HCT116 (cell line): ENCODE results near the gene HELZ2. TPM values are rescaled to one million over a fixed set of nuclear protein-coding genes. Genes with fewer than 3 reads are reported as not detected.

ENCODE experiments used
- ATAC-seq: fragments of 200-7000 bp; cut with Tn5 transposase; 2 replicates; pipeline ENCODE4 v1.9.1; 2020; ENCODE audit warnings: mild to moderate bottlenecking, moderate library complexity
- BruUV-seq: library from RNA; stranded (reverse); fragments of 400-500 nt; replicated peaks from 2 replicates; lab custom pipeline; 2021; lab: Mats Ljungman, UMichigan
- CTCF ChIA-PET: fragments of 300-600 bp; sonication (Branson Sonifier 250); formaldehyde crosslinking; loops from one replicate; lab custom pipeline; 2021; ENCODE audit warnings: antibody characterized with exemption; lab: Charles Lee
- POLR2A ChIA-PET: fragments of 300-600, 350-600 bp; sonication (Branson Sonifier 250); formaldehyde crosslinking; loops from one replicate; lab custom pipeline; 2021; ENCODE audit warnings: antibody characterized with exemption; lab: Charles Lee
- RAD21 ChIA-PET, 2 experiments: fragments of 300-600 bp; sonication (Branson Sonifier 250); formaldehyde crosslinking; loops; one replicate each; lab custom pipeline; 2023; ENCODE audit warnings: low total read pairs in 2 of 2; ENCODE audit not compliant: uncharacterized antibody in 2 of 2, unreplicated experiment in 2 of 2, low non-redundant PET in 1 of 2; lab: Charles Lee
- DNase-seq: peaks from one replicate; pipeline ENCODE4 v3.0.0-alpha.2; 2010; ENCODE audit warnings: low read depth, low spot score
- H2AFZ ChIP-seq: fragments of 200-600 bp; shearing (Covaris generic), sonication (generic); 2 replicates; pipeline ENCODE4 v1.6.1; 2017; ENCODE audit warnings: low read depth, mixed run types, mixed read lengths, antibody characterized with exemption, low read length; ENCODE audit not compliant: poor library complexity, severe bottlenecking
- H3K27ac ChIP-seq: 2 replicates; pipeline ENCODE4 v1.5.1; 2012; ENCODE audit warnings: low read depth, low read length
- H3K27me3 ChIP-seq: fragments of 200-600 bp; sonication (generic); 2 replicates; pipeline ENCODE4 v1.6.1; 2016; ENCODE audit warnings: mixed run types, low read length, mixed read lengths; ENCODE audit not compliant: insufficient read depth
- H3K36me3 ChIP-seq, 2 experiments: fragments of 200-500 bp in 1 of 2; fragments of 200-600 bp in 1 of 2; sonication (Bioruptor generic) in 1 of 2; sonication (generic) in 1 of 2; 2 replicates each; pipeline versions ENCODE4 v1.5.1 to v1.6.1; 2014 to 2016; ENCODE audit warnings: low read length in 2 of 2, inconsistent platforms in 1 of 2, mixed read lengths in 1 of 2, mixed run types in 1 of 2; ENCODE audit not compliant: insufficient read depth in 2 of 2, control insufficient read depth in 1 of 2
- H3K4me1 ChIP-seq, 2 experiments: fragments of 200-600 bp in 1 of 2; sonication (generic) in 1 of 2; 2 replicates each; pipeline versions ENCODE4 v1.5.1 to v1.6.1; 2012 to 2017; ENCODE audit warnings: low read length in 2 of 2, inconsistent platforms in 1 of 2, mild to moderate bottlenecking in 1 of 2, mixed read lengths in 1 of 2, mixed run types in 1 of 2, moderate library complexity in 1 of 2; ENCODE audit not compliant: insufficient read depth in 2 of 2, control insufficient read depth in 1 of 2
- H3K4me2 ChIP-seq: fragments of 200-600 bp; sonication (generic); 2 replicates; pipeline ENCODE4 v1.6.1; 2017; ENCODE audit warnings: mixed run types, low read length, mixed read lengths
- H3K4me3 ChIP-seq, 2 experiments: fragments of 200-600 bp in 1 of 2; sonication (generic) in 1 of 2; replicated peaks in 1 of 2; 2 replicates each; pipeline ENCODE4 v1.5.1; 2011 to 2016; ENCODE audit warnings: low read length in 2 of 2, control low read depth in 1 of 2, low read depth in 1 of 2, mild to moderate bottlenecking in 1 of 2, mixed read lengths in 1 of 2, mixed run types in 1 of 2
- H3K79me2 ChIP-seq: fragments of 200-600 bp; sonication (generic); 2 replicates; pipeline ENCODE4 v1.6.1; 2017; ENCODE audit warnings: mild to moderate bottlenecking, mixed run types, low read length, moderate library complexity, mixed read lengths; ENCODE audit not compliant: insufficient read depth
- H3K9ac ChIP-seq: fragments of 200-600 bp; sonication (generic); 2 replicates; pipeline ENCODE4 v1.6.1; 2016; ENCODE audit warnings: low read length, mixed read lengths
- H3K9me2 ChIP-seq: fragments of 200-600 bp; sonication (generic), shearing (Covaris generic); 2 replicates; pipeline ENCODE4 v1.6.1; 2017; ENCODE audit warnings: mixed run types, mild to moderate bottlenecking, moderate library complexity; ENCODE audit not compliant: insufficient read depth
- H3K9me3 ChIP-seq, 2 experiments: fragments of 200-500 bp in 1 of 2; fragments of 200-600 bp in 1 of 2; sonication (Bioruptor generic) in 1 of 2; sonication (generic) in 1 of 2; 2 replicates each; pipeline ENCODE4 v1.6.1; 2014 to 2017; ENCODE audit warnings: low read length in 2 of 2, mixed read lengths in 2 of 2, inconsistent platforms in 1 of 2, low read depth in 1 of 2, mild to moderate bottlenecking in 1 of 2, mixed run types in 1 of 2, moderate library complexity in 1 of 2; ENCODE audit not compliant: control insufficient read depth in 1 of 2, insufficient read depth in 1 of 2
- H4K20me1 ChIP-seq: fragments of 200-600 bp; sonication (generic), shearing (Covaris generic); 2 replicates; pipeline ENCODE4 v1.6.1; 2017; ENCODE audit warnings: mixed run types, mild to moderate bottlenecking, moderate library complexity; ENCODE audit not compliant: insufficient read depth
- CBX3 ChIP-seq: IDR thresholded peaks from 2 replicates; pipeline ENCODE4 v1.6.1; 2012; ENCODE audit warnings: low read depth
- CEBPB ChIP-seq: IDR thresholded peaks from 2 replicates; pipeline ENCODE4 v1.6.1; 2012; ENCODE audit warnings: low read depth
- ELF1 ChIP-seq: IDR thresholded peaks from 2 replicates; pipeline ENCODE4 v1.6.1; 2012; ENCODE audit warnings: low read depth, borderline replicate concordance
- EZH2 ChIP-seq: fragments of 200-600 bp; sonication (generic); IDR thresholded peaks from 2 replicates; pipeline ENCODE4 v1.6.1; 2017; ENCODE audit warnings: antibody characterized with exemption, mixed run types
- EZH2phosphoT487 ChIP-seq: fragments of 200-600 bp; IDR thresholded peaks from 2 replicates; pipeline ENCODE4 v1.6.1; 2018; ENCODE audit warnings: antibody characterized with exemption, borderline replicate concordance
- POLR2A ChIP-seq: IDR thresholded peaks from 2 replicates; pipeline ENCODE4 v1.7.0; 2011; ENCODE audit warnings: borderline replicate concordance; ENCODE audit not compliant: insufficient read depth, insufficient read length; ENCODE audit errors: extremely low read depth
- POLR2AphosphoS5 ChIP-seq: IDR thresholded peaks from 2 replicates; pipeline ENCODE4 v1.6.1; 2011; ENCODE audit warnings: mild to moderate bottlenecking, low read depth, low read length, moderate library complexity
- SP1 ChIP-seq: IDR thresholded peaks from 2 replicates; pipeline ENCODE4 v1.6.1; 2012; ENCODE audit warnings: low read depth
- TCF7L2 ChIP-seq: IDR thresholded peaks from 2 replicates; pipeline ENCODE4 v1.7.0; 2011; ENCODE audit warnings: borderline replicate concordance, inconsistent platforms; ENCODE audit not compliant: insufficient read depth, insufficient read length; ENCODE audit errors: extremely low read depth
- YY1 ChIP-seq: IDR thresholded peaks from 2 replicates; pipeline ENCODE4 v1.6.1; 2011; ENCODE audit warnings: low read length, low read depth, moderate library complexity, mild to moderate bottlenecking; ENCODE audit not compliant: insufficient replicate concordance; ENCODE audit errors: extremely low read depth
- ZBTB33 ChIP-seq: IDR thresholded peaks from 2 replicates; pipeline ENCODE4 v1.6.1; 2011; ENCODE audit warnings: mild to moderate bottlenecking, low read length, moderate library complexity; ENCODE audit not compliant: insufficient replicate concordance; ENCODE audit errors: extremely low read depth
- ZNF274 ChIP-seq: fragments of 200-500 bp; sonication (Bioruptor generic); IDR thresholded peaks from 2 replicates; pipeline ENCODE4 v1.6.1; 2014; ENCODE audit warnings: mild to moderate bottlenecking, low read depth, low read length, inconsistent platforms
- intact Hi-C: fragments of 100-400 bp; cut with micrococcal nuclease; formaldehyde crosslinking; loops from 2 replicates; pipeline ENCODE4 v1.10.0; 2022
- total RNA-seq: library from RNA; stranded (reverse); gene quantifications from one replicate; pipeline ENCODE4 v1.2.1, GENCODE V29; 2021; ENCODE audit not compliant: unreplicated experiment

HELZ2 gene
- total RNA-seq, 1 experiment from 2014 or later: 44.0 TPM

- H3K9ac ChIP-seq: peak overlapping the region; percentile 67
- no TSS peak for BruUV-seq
Observed at GRCh38 chr20:63542696-63543095, 31.3 kb downstream of the HELZ2 start.

More at GRCh38 chr20:63542696-63543095, 31.3 kb downstream of the HELZ2 start:
- Histone ChIP-seq H3K27me3 (no peaks in the 10 kb centered on the region), H3K4me3 (peak overlapping the region; percentile 59 to 64), H3K4me2 (peak overlapping the region; percentile 76), H3K36me3 (no peaks in the 10 kb centered on the region), H2AFZ (no peak overlapping the region), H3K9me2 (no peaks in the 10 kb centered on the region), H3K9me3 (no peaks in the 10 kb centered on the region), H3K27ac (peak overlapping the region; percentile 72), H3K4me1 (peaks cover 46 to 87% of the 10 kb centered on the region in 2 experiments)
- intact Hi-C loops: no loop called here
- CTCF ChIA-PET: interaction anchor here (1.3 kb wide), 1 partner anchor 322 kb away, joined by 3 read pairs; the partner anchor contains the start of gene TPD52L2
- ATAC-seq (no peak), DNase-seq (no peak)
- TF ChIP-seq SP1 (no peak), CEBPB (no peak), YY1 (no peak), ELF1 (no peak), ZBTB33 (no peak), ZNF274 (no peak), EZH2phosphoT487 (no peak), CBX3 (no peak), POLR2AphosphoS5 (no peak), TCF7L2 (no peak), EZH2 (no peak), POLR2A (no peak)
- TF ChIP-seq, all 23 proteins: peak for 0
- H4K20me1 ChIP-seq: no peaks in the 10 kb centered on the region
- ChIA-PET POLR2A (interaction anchor here (1.6 kb wide), 1 partner anchor 323 kb away, joined by 8 read pairs; the partner anchor contains the start of gene TPD52L2), RAD21 (no interaction called here)
- H3K79me2 ChIP-seq: no peaks in the 10 kb centered on the region
